Ovary (tissue), 9 donors: ENCODE data around the gene ITIH4. TPM values are rescaled to one million over a fixed set of nuclear protein-coding genes. Genes with fewer than 3 reads are reported as not detected.

Source experiments
- DNase-seq, 5 donors: peaks; one replicate each; pipeline ENCODE4 v3.0.0-alpha.2; 2019 to 2020
- H3K27ac ChIP-seq, 2 donors: fragments of 200-600 bp; one replicate each; pipeline versions ENCODE4 v1.5.1 to v1.8.0; 2019 to 2022
- H3K27me3 ChIP-seq: fragments of 200-600 bp; one replicate; pipeline ENCODE4 v1.8.0; 2022
- H3K36me3 ChIP-seq: fragments of 200-600 bp; sonication (generic); one replicate; pipeline ENCODE4 v1.5.1; 2019
- H3K4me1 ChIP-seq: one replicate; pipeline ENCODE4 v1.8.1; 2013; ENCODE audit warnings: mild to moderate bottlenecking, moderate library complexity; ENCODE audit not compliant: insufficient read depth
- H3K4me3 ChIP-seq: fragments of 200-600 bp; sonication (generic); one replicate; pipeline ENCODE4 v1.5.1; 2017
- H3K9me3 ChIP-seq, 2 donors: fragments of 200-600 bp in 1 of 2; sonication (generic) in 1 of 2; one replicate each; pipeline versions ENCODE4 v1.5.1 to v1.8.1; 2013 to 2019; ENCODE audit warnings: mild to moderate bottlenecking in 1 of 2, moderate library complexity in 1 of 2
- CTCF ChIP-seq, 3 donors: fragments of 450-650 bp in 2 of 3; fragments of 200-600 bp in 1 of 3; IDR thresholded peaks; one replicate each; pipeline versions ENCODE4 v1.5.1 to v1.8.0; 2016 to 2022; ENCODE audit warnings: antibody characterized with exemption in 3 of 3, mild to moderate bottlenecking in 1 of 3
- EP300 ChIP-seq: sonication (generic); formaldehyde crosslinking; IDR thresholded peaks from one replicate; pipeline ENCODE4 v1.6.1; 2017; ENCODE audit warnings: antibody characterized with exemption
- POLR2A ChIP-seq: fragments of 450-650 bp; IDR thresholded peaks from one replicate; pipeline ENCODE4 v1.6.1; 2017; ENCODE audit warnings: antibody characterized with exemption, mild to moderate bottlenecking, moderate library complexity
- WGBS, 3 donors: extraction: QIAGEN DNeasy Blood & Tissue Kit in 1 of 3; methylation state at CpG; one replicate each; pipeline versions ENCODE4 v1.1.5 to v1.1.7; 2013 to 2017; 5-methylcytosine and 5-hydroxymethylcytosine counted together
- intact Hi-C, 4 donors: fragments of 100-400 bp; cut with DNase I; formaldehyde crosslinking; loops; one replicate each; pipeline versions ENCODE4 v1.11.0 to v1.15.1; 2022 to 2023
- polyA plus RNA-seq, 2 donors: library from polyadenylated mRNA; stranded (reverse); fragments of 200-250 nt in 1 of 2; fragments of 350-450 nt in 1 of 2; fragmentation: Illumina TruSeq in 1 of 2; extraction: RNeasy Lipid Tissue Mini Kit (QIAGEN cat#74804) in 1 of 2; gene quantifications; one replicate each; pipeline ENCODE4 v1.2.3, GENCODE V29; 2013 to 2014
- total RNA-seq, 7 donors: library from RNA; depleted of rRNA in 2 of 7; stranded (reverse); fragments of >200 nt in 2 of 7; fragmentation: NEBNext Ultra II Directional in 3 of 7; extraction: Animal tissue kit (Norgen Biotek cat#: 25700) in 3 of 7; gene quantifications; one replicate each; pipeline versions ENCODE4 v1.1.0 to v1.2.4, GENCODE V29; 2016 to 2023
- donor health status: DM: no; HTN: no; CAD: no; lungs with moderate emphysema.
- donor health status: DM: no; HTN: no; CAD: no.
- donor health status: Bipolar disorder and iron deficiency.
- donor health status: DM: yes; HTN: yes; CAD: no.
- donor health status: DM: no; HTN: no; CAD: no.
- donor health status: DM: yes; HTN: yes; CAD: no.

Gene ITIH4
- total and polyA plus RNA-seq, 9 donors, result 2.2 to 14.2 (median 4.0) TPM

GRCh38 chr3:52843108-52843865, 12.8 kb upstream of the ITIH4 start:
- TF ChIP-seq EP300, result no peak
- TF ChIP-seq POLR2A, result no peak
- TF ChIP-seq CTCF (IDR thresholded peaks at IDR 0.05), result no peak
- 76 to 81% (median 79%) methylated on average over 20 of the region's 20 CpGs for WGBS, 3 donors
- no peaks in the 10 kb centered on the region for H3K36me3 ChIP-seq
- no peaks in the 10 kb centered on the region for H3K9me3 ChIP-seq
- no peak overlapping the region for H3K27ac ChIP-seq
- H3K4me3 ChIP-seq, result no peak overlapping the region
- intact Hi-C loops, result no loop called here
- no peak for DNase-seq
- no peaks in the 10 kb centered on the region for H3K27me3 ChIP-seq
- no peaks in the 10 kb centered on the region for H3K4me1 ChIP-seq

GRCh38 chr3:52842424-52842823, 12.0 kb upstream of the ITIH4 start:
- 69 to 72% (median 70%) methylated on average over 7 of the region's 7 CpGs for WGBS, 3 donors
- no peak for TF ChIP-seq POLR2A
- no peak for TF ChIP-seq EP300
- no peak for TF ChIP-seq CTCF (IDR thresholded peaks at IDR 0.05)
- intact Hi-C loops, result no loop called here
- no peak for DNase-seq
- no peaks in the 10 kb centered on the region for H3K36me3 ChIP-seq
- no peaks in the 10 kb centered on the region for H3K9me3 ChIP-seq
- no peaks in the 10 kb centered on the region for H3K27me3 ChIP-seq
- no peak overlapping the region for H3K27ac ChIP-seq
- no peak overlapping the region for H3K4me3 ChIP-seq
- H3K4me1 ChIP-seq, result no peaks in the 10 kb centered on the region

- H3K27ac ChIP-seq, result no peak overlapping the region
- no peaks in the 10 kb centered on the region for H3K9me3 ChIP-seq
- no peaks in the 10 kb centered on the region for H3K36me3 ChIP-seq
- intact Hi-C loops, result no loop called here
- WGBS, 3 donors, result 67 to 76% (median 69%) methylated on average over 12 of the region's 12 CpGs
- no peak for DNase-seq
- no peaks in the 10 kb centered on the region for H3K27me3 ChIP-seq
- H3K4me1 ChIP-seq, result no peaks in the 10 kb centered on the region
- TF ChIP-seq EP300, result no peak
- TF ChIP-seq POLR2A, result no peak
- no peak for TF ChIP-seq CTCF (IDR thresholded peaks at IDR 0.05)
- H3K4me3 ChIP-seq, result no peak overlapping the region
These were observed 11.5 kb upstream of the ITIH4 start for GRCh38 chr3:52841981-52842340.

- Histone ChIP-seq H3K27me3 (no peaks in the 10 kb centered on the region), H3K4me1 (no peaks in the 10 kb centered on the region), H3K27ac (no peak overlapping the region), H3K4me3 (no peak overlapping the region), H3K9me3 (no peaks in the 10 kb centered on the region), H3K36me3 (no peaks in the 10 kb centered on the region)
- intact Hi-C loops, result no loop called here
- no peak for DNase-seq
- WGBS, 3 donors, result 92 to 94% (median 92%) methylated on average over 12 of the region's 12 CpGs
- TF ChIP-seq EP300 (no peak), CTCF (IDR thresholded peaks at IDR 0.05) (no peak), POLR2A (no peak)
These were observed 10.9 kb upstream of the ITIH4 start for GRCh38 chr3:52841211-52841980.
